LNCAP (cell line): ENCODE results near the gene PPP1R14C.

ENCODE experiments used
- TF ChIP-seq, protein P1 (sequence below): fragments of 450-650 bp; IDR thresholded peaks from 2 replicates; pipeline ENCODE4 v1.5.1; 2017; ENCODE audit warnings: mild to moderate bottlenecking

The PPP1R14C gene

DNA sequence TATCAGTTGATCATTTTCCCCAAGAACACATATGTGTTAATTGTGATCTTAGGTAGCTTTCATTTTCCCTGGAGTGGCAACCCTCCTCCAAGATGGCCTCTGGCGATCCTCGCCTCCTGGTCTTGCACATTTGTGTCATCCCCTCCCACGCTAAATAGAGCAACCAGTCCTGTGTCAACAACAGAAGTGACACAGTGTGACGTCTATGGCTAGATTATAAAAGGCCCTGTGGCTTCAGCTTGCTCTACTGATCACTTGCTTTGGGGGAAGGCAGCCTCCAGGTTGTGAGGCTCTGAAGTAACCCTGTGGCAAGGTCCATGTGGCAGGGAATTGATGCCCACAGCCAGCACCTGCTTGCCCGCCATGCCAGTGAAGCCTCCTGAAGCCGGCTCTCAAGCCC lies 30.6 kb upstream of the PPP1R14C start:
- TF ChIP-seq, protein P1, sequence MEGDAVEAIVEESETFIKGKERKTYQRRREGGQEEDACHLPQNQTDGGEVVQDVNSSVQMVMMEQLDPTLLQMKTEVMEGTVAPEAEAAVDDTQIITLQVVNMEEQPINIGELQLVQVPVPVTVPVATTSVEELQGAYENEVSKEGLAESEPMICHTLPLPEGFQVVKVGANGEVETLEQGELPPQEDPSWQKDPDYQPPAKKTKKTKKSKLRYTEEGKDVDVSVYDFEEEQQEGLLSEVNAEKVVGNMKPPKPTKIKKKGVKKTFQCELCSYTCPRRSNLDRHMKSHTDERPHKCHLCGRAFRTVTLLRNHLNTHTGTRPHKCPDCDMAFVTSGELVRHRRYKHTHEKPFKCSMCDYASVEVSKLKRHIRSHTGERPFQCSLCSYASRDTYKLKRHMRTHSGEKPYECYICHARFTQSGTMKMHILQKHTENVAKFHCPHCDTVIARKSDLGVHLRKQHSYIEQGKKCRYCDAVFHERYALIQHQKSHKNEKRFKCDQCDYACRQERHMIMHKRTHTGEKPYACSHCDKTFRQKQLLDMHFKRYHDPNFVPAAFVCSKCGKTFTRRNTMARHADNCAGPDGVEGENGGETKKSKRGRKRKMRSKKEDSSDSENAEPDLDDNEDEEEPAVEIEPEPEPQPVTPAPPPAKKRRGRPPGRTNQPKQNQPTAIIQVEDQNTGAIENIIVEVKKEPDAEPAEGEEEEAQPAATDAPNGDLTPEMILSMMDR = no peak

DNA sequence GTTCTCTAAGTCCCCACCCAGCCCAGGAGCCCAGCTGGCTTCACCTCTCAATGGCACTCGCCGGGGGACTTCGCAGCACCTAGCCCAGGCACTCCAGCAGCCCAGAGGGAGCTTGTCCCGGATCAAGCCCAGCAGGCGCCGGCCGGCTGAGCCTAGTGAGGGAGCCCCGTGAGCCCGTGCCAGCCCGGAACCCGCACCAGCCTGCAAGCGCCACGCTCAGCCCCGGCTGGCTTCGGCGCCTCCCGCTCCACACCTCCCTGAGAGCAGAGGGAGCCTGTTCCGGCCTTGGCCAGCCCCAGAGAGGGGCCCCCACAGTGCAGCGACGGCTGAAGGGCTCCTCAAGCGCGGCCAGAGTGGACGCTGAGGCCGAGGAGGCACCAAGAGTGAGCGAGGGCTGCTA lies 27.1 kb upstream of the PPP1R14C start:
- TF ChIP-seq, protein P1 = no peak

DNA sequence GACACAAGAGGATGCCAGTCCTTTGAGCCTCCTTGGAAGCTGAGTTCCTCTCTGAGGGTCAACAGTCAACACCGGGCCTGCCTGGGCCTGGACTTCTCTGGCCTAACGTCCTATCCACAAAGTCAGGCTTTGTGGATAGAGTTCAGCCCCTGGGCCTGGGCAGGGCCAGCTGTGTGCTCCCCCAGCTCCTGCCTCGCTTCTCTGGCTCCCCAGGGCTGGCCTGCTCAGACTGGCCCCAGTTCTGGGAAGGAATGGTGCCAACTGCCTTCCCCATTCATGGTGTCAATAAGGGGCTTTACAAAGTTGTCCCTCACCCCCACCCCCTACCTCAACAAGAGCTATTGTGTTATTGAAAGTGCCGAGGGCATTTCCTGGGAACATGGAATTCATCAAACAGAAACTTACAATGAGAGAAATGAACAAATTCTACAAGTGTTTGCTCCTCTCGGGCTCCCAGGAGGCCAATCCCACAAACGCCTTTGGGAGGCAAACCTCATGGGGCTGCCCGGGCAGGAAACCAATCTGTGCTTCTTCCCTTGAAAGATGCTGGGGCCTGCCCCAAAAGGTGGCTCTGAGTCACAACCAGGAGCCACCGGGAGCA lies 26.5 kb upstream of the PPP1R14C start:
- TF ChIP-seq, protein P1 = no peak

DNA sequence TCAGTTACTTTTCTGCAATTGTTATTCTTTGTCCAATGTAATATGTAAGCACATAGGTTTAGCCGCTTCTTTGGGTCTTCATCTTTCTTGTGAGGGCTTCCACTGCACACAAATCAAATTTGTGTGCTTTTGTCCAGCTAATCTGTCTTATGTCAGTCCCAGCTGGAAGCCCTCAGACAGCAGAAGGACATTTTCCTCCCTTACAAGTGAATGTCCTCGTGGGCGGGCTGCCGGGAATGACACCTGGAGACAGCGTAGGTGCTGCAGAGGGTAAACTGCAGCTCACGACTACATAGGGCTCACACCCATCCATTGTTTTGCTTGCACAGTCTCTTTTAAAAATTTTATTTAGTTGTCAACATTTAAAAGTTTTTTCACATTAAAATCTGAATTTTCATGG lies 24.6 kb upstream of the PPP1R14C start:
- TF ChIP-seq, protein P1 = no peak

DNA sequence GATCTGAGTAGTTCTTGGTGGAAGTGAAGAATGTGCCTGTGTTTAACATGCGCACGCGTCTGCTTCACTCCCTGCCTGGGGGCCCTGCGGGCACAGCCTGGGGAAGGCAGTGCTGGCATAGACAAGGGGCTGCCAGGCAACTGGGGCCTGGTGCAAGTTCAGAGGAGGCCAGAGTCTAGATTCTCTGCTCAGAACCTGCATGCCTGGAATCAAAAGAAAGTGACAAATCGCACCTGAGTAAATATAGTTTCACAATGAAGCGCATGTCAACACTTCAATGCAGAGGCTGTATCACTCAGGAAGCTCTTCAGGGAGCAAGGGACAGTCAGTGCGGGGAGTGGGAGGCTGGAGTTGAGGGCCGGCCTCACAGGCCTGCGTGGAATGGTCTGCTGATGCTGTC lies 24.2 kb upstream of the PPP1R14C start:
- TF ChIP-seq, protein P1 = no peak

DNA sequence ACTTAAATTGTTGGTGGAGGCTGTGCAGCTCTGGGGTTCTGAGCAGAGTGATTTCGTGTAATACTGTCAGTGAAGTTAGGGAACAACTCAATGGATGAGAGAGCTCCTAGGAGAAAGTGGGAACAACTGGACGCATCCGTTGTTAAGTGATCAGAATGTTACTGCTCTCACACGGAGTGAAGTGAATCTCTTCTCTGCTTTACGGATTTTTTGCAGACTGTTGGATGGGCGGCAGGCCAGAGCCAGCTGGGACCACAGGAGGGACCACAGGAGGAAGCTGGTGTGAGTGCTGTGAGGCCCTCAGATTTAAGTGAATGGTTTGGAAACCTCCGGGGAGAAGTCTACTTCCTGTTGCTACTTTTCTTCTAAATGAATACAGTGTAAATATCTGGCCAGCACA lies 23.7 kb upstream of the PPP1R14C start:
- TF ChIP-seq, protein P1 = no peak

DNA sequence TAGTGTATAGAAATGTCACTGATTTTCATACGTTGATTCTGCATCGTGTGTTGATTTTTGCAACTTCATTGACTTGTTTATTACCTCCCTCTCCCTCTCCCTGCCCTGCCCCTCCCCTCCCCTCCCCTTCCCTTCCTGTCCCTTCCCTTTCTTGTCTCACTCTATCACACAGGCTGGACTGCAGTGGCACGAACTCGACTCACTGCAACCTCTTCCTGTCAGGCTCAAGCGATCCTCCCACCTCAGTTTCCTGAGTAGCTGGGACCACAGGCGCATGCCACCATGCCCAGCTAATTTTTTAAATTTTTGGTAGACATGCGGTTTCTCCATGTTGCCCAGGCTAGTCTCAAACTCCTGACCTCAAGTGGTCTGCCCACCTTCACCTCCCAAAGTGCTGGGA lies 19.2 kb upstream of the PPP1R14C start:
- TF ChIP-seq, protein P1 = no peak

DNA sequence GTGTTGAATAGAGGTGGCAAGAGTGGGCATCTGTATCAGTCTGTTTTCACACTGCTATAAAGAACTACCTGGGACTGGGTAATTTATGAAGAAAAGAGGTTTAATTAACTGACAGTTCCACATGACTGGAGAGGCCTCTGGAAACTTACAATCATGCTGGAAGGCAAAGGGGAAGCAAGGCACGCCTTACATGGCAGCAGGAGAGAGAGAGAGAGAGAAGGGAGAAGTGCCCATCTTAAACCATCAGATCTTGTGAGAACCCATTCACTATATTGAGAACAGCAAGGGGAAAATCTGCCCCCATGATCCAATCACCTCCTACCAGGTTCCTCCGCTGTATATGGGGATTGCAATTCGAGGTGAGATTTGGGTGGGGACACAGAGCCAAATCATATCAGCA lies 18.6 kb upstream of the PPP1R14C start:
- TF ChIP-seq, protein P1 = no peak
